ENCODE data around the gene PLXNA4. TPM values are rescaled to one million over a fixed set of nuclear protein-coding genes. Genes with fewer than 3 reads are reported as not detected.

Gene PLXNA4
- total and polyA plus RNA-seq, 9 of the 15 experiments (the other 6 are each of a cell fraction or from before 2014, with no cell fraction given): under 0.01 to 0.09 TPM; not detected in 7

DNA sequence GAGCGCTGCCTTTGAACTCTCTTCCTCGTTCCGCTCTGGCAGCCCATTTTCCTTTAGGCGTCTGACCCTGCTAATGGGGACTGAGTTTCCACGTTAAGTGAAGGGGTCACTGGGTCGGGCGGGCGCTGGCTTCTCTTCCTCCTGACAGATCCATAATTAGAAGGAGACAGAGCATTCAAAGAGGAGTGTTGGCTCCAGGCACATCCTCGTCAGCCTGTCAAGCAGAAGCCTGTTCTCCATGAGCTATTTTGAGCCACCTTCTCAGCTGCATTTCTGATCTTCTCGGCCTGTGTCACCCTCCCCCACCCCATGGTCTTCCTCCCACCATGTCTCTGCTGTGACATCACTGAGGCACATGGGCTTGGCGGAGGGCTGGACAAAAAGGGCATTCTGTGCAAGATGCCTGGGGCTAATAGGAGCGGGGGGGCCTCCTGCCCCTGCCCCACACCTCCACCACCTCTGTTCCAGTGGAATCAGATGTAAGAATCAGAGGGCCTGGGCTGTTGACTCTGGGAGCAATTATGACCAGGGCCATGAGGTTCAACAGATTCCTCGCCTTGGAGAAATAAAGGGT, 248.1 kb downstream of the PLXNA4 start (continued):
- no peak for TF ChIP-seq E2F8 (IDR thresholded peaks at IDR 0.05; ENCODE audit: low read depth, partially characterized antibody)
- TF ChIP-seq DPF2 (IDR thresholded peaks at IDR 0.05): no peak
- TF ChIP-seq ZEB2 (IDR thresholded peaks at IDR 0.05): no peak
- no peak for TF ChIP-seq PHB2 (IDR thresholded peaks at IDR 0.05; ENCODE audit: low read depth)
- TF ChIP-seq ZNF584 (CRISPR knock-in tag; IDR thresholded peaks at IDR 0.05; ENCODE audit: low read depth): no peak
- TF ChIP-seq HDAC6 (IDR thresholded peaks at IDR 0.05; ENCODE audit: low read depth, low read length): no peak
- no peak for TF ChIP-seq TFAM (CRISPR knock-in tag; conservative IDR thresholded peaks at IDR 0.05)
- no peak for TF ChIP-seq TRIM24 (IDR thresholded peaks at IDR 0.05)
- TF ChIP-seq CCNT2 (IDR thresholded peaks at IDR 0.05; ENCODE audit: borderline replicate concordance, extremely low read depth, insufficient read length, low read depth, low read length): no peak
